ENCODE results near the gene ESRP2.

Gene ESRP2

GRCh38 chr16:68272507-68273209, 36.7 kb upstream of the ESRP2 start:
- no peak for DNase-seq (ENCODE audit: insufficient read length, low spot score)
- TF ChIP-seq CTCF (IDR thresholded peaks at IDR 0.05; ENCODE audit: insufficient read depth, missing control alignments) = no peak
- FAIRE-seq = no peak

- no peak for FAIRE-seq
- no peak for TF ChIP-seq CTCF (IDR thresholded peaks at IDR 0.05; ENCODE audit: insufficient read depth, missing control alignments)
- no peak for DNase-seq (ENCODE audit: insufficient read length, low spot score)
These were observed 34.4 kb upstream of the ESRP2 start for GRCh38 chr16:68270353-68270752.

- TF ChIP-seq CTCF (IDR thresholded peaks at IDR 0.05; ENCODE audit: insufficient read depth, missing control alignments) = no peak
- DNase-seq (ENCODE audit: insufficient read length, low spot score) (no peak), FAIRE-seq (no peak)
These were observed 33.9 kb upstream of the ESRP2 start for GRCh38 chr16:68269793-68270192.

GRCh38 chr16:68267612-68268405, 31.9 kb upstream of the ESRP2 start:
- TF ChIP-seq CTCF (IDR thresholded peaks at IDR 0.05; ENCODE audit: insufficient read depth, missing control alignments) = no peak
- DNase-seq (ENCODE audit: insufficient read length, low spot score) (no peak), FAIRE-seq (no peak)

- FAIRE-seq = no peak
- no peak for DNase-seq (ENCODE audit: insufficient read length, low spot score)
- TF ChIP-seq CTCF (IDR thresholded peaks at IDR 0.05; ENCODE audit: insufficient read depth, missing control alignments) = no peak
These were observed 29.4 kb upstream of the ESRP2 start for GRCh38 chr16:68265078-68265920.

- FAIRE-seq = no peak
- no peak for DNase-seq (ENCODE audit: insufficient read length, low spot score)
- peak; percentile 52 for TF ChIP-seq CTCF (IDR thresholded peaks at IDR 0.05; ENCODE audit: insufficient read depth, missing control alignments)
These were observed 28.5 kb upstream of the ESRP2 start, which contains the start of gene SLC7A6 for GRCh38 chr16:68264128-68265077. TSS of gene SLC7A6 (plus strand) at chr16:68264526. CDS start at chr16:68274727, 10,201 bp downstream.

Measured in D721Med (cell line).